ENCODE results near the gene COL2A1. TPM values are rescaled to one million over a fixed set of nuclear protein-coding genes. Genes with fewer than 3 reads are reported as not detected.

Gene COL2A1
- total and polyA plus RNA-seq, 4 donors, result 321 TPM; not detected in 3

DNA sequence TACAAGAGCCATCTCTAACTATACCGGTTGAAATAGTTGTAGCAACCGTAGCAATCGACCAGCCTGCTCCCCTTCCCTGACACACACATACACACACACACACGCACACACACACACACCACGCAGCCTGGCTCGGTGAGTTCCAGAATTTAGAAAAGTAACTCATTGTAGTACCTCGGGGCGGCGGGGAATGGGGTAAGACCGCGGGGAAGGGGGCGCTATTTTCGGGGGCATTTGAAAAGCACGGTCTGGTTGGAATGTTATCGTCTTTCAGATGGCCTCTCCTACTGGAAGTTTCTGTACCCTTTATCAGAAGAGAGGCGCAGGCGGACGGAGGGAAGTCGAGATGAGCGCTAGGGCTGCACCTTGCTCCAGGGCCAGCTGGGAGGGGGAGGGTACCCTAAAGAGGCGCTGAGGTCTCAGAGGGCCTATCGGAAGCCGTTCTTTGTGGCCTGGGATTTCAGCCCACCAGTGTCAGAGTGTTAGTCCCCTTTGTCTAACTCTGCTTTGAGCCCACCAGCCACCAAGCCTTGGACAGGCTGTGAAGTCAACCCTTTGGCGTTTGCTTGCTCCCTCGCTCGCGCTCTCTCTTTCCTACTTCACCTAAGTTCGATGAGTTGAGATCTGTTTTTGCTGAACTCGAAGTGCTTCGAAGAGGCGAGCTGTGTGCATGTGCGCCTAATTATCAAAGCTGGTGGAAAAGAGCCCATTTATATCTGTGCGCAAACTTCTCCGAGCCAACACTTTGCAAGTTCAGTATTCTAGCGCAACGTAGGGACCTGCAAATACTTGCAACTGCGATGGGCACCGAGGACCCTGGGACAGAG is 837 bp downstream of the COL2A1 start:
- H3K4me3 ChIP-seq (ENCODE audit: low read depth in 1 of 3, low read length in 3 of 3), result no peak overlapping the region
- peaks cover 9 to 16% (median 10%) of the 10 kb centered on the region in 4 donors for H3K27me3 ChIP-seq (ENCODE audit: control insufficient read depth in 4 of 4, insufficient read depth in 4 of 4, low read length in 3 of 4)

GRCh38 chr12:48002773-48003218 is 1.5 kb downstream of the COL2A1 start:
- Histone ChIP-seq H3K9ac (ENCODE audit: low read depth in 1 of 2, low read length in 2 of 2) (no peak overlapping the region), H3K4me1 (ENCODE audit: control insufficient read depth in 4 of 4, insufficient read depth in 4 of 4, low read length in 3 of 4) (peaks cover 11 to 42% (median 28%) of the 10 kb centered on the region in 4 donors), H3K27me3 (ENCODE audit: control insufficient read depth in 4 of 4, insufficient read depth in 4 of 4, low read length in 3 of 4) (peaks cover 7 to 16% (median 10%) of the 10 kb centered on the region in 4 donors), H3K36me3 (ENCODE audit: control insufficient read depth in 4 of 4, insufficient read depth in 3 of 4, low read depth in 1 of 4, low read length in 3 of 4) (no peaks in the 10 kb centered on the region), H3K27ac (ENCODE audit: low read depth in 1 of 2, low read length in 2 of 2) (no peak overlapping the region), H3K4me3 (ENCODE audit: low read depth in 1 of 3, low read length in 3 of 3) (no peak overlapping the region), H3K9me3 (ENCODE audit: control insufficient read depth in 4 of 4, low read length in 3 of 4) (no peaks in the 10 kb centered on the region)
- no peak for DNase-seq (ENCODE audit: low spot score)
- WGBS, result 2% methylated on average over 26 of the region's 26 CpGs
- TF ChIP-seq RXRA (IDR thresholded peaks at IDR 0.05) (no peak), HNF4G (IDR thresholded peaks at IDR 0.05) (no peak), FOXA1 (IDR thresholded peaks at IDR 0.05) (no peak), ZBTB33 (IDR thresholded peaks at IDR 0.05) (no peak), JUND (IDR thresholded peaks at IDR 0.05) (no peak), FOXA2 (IDR thresholded peaks at IDR 0.05) (no peak), YY1 (IDR thresholded peaks at IDR 0.05) (no peak), NR2F2 (IDR thresholded peaks at IDR 0.05) (no peak), HNF4A (conservative IDR thresholded peaks at IDR 0.05) (no peak), RAD21 (IDR thresholded peaks at IDR 0.05) (no peak), GABPA (IDR thresholded peaks at IDR 0.05 in 1 of 2, conservative IDR thresholded peaks at IDR 0.05 in 1 of 2) (no peak), SP1 (IDR thresholded peaks at IDR 0.05) (no peak), CTCF (IDR thresholded peaks at IDR 0.05; ENCODE audit: low read depth, low read length, missing input control) (no peak), EGR1 (IDR thresholded peaks at IDR 0.05; ENCODE audit: low read depth in 2 of 2) (no peak)
- TF ChIP-seq, protein P1, sequence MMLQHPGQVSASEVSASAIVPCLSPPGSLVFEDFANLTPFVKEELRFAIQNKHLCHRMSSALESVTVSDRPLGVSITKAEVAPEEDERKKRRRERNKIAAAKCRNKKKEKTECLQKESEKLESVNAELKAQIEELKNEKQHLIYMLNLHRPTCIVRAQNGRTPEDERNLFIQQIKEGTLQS (IDR thresholded peaks at IDR 0.05), result no peak
- TF ChIP-seq, protein P2, sequence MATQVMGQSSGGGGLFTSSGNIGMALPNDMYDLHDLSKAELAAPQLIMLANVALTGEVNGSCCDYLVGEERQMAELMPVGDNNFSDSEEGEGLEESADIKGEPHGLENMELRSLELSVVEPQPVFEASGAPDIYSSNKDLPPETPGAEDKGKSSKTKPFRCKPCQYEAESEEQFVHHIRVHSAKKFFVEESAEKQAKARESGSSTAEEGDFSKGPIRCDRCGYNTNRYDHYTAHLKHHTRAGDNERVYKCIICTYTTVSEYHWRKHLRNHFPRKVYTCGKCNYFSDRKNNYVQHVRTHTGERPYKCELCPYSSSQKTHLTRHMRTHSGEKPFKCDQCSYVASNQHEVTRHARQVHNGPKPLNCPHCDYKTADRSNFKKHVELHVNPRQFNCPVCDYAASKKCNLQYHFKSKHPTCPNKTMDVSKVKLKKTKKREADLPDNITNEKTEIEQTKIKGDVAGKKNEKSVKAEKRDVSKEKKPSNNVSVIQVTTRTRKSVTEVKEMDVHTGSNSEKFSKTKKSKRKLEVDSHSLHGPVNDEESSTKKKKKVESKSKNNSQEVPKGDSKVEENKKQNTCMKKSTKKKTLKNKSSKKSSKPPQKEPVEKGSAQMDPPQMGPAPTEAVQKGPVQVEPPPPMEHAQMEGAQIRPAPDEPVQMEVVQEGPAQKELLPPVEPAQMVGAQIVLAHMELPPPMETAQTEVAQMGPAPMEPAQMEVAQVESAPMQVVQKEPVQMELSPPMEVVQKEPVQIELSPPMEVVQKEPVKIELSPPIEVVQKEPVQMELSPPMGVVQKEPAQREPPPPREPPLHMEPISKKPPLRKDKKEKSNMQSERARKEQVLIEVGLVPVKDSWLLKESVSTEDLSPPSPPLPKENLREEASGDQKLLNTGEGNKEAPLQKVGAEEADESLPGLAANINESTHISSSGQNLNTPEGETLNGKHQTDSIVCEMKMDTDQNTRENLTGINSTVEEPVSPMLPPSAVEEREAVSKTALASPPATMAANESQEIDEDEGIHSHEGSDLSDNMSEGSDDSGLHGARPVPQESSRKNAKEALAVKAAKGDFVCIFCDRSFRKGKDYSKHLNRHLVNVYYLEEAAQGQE (IDR thresholded peaks at IDR 0.05), result no peak

More for the DNA sequence above, 837 bp downstream of the COL2A1 start:
- Histone ChIP-seq H3K9ac (ENCODE audit: low read depth in 1 of 2, low read length in 2 of 2) (no peak overlapping the region), H3K27ac (ENCODE audit: low read depth in 1 of 2, low read length in 2 of 2) (no peak overlapping the region), H3K36me3 (ENCODE audit: control insufficient read depth in 4 of 4, insufficient read depth in 3 of 4, low read depth in 1 of 4, low read length in 3 of 4) (no peaks in the 10 kb centered on the region), H3K9me3 (ENCODE audit: control insufficient read depth in 4 of 4, low read length in 3 of 4) (no peaks in the 10 kb centered on the region), H3K4me1 (ENCODE audit: control insufficient read depth in 4 of 4, insufficient read depth in 4 of 4, low read length in 3 of 4) (peaks cover 11 to 42% (median 28%) of the 10 kb centered on the region in 4 donors)
- DNase-seq (ENCODE audit: low spot score), result no peak
- TF ChIP-seq FOXA1 (IDR thresholded peaks at IDR 0.05), result no peak
- 9% methylated on average over 38 of the region's 38 CpGs for WGBS

Data from liver (tissue), 9 donors.